Suprapubic skin (tissue), 4 donors: ENCODE measurements around the gene RAB40B. TPM values are rescaled to one million over a fixed set of nuclear protein-coding genes. Genes with fewer than 3 reads are reported as not detected.

Source experiments
- DNase-seq, 2 donors: peaks; one replicate each; pipeline ENCODE4 v3.0.0-alpha.2; 2019; ENCODE audit warnings: low spot score in 2 of 2
- H3K27ac ChIP-seq: fragments of 200-600 bp; sonication (generic); one replicate; pipeline ENCODE4 v1.5.1; 2019
- H3K27me3 ChIP-seq: fragments of 200-600 bp; sonication (generic); one replicate; pipeline ENCODE4 v1.5.1; 2019
- H3K36me3 ChIP-seq: fragments of 200-600 bp; sonication (generic); one replicate; pipeline ENCODE4 v1.5.1; 2019
- H3K4me1 ChIP-seq: fragments of 200-600 bp; sonication (generic); one replicate; pipeline ENCODE4 v1.5.1; 2019
- H3K4me3 ChIP-seq: fragments of 200-600 bp; sonication (generic); one replicate; pipeline ENCODE4 v1.5.1; 2019; ENCODE audit warnings: mild to moderate bottlenecking
- H3K9me3 ChIP-seq: fragments of 200-600 bp; sonication (generic); one replicate; pipeline ENCODE4 v1.5.1; 2019
- EP300 ChIP-seq: sonication (generic); formaldehyde crosslinking; IDR thresholded peaks from one replicate; pipeline ENCODE4 v1.6.1; 2017; ENCODE audit warnings: antibody characterized with exemption
- POLR2A ChIP-seq, 2 donors: fragments of 450-650 bp; IDR thresholded peaks; one replicate each; pipeline ENCODE4 v1.6.1; 2017; ENCODE audit warnings: antibody characterized with exemption in 2 of 2, mild to moderate bottlenecking in 2 of 2, moderate library complexity in 2 of 2
- POLR2AphosphoS5 ChIP-seq, 3 donors: sonication (generic); formaldehyde crosslinking; IDR thresholded peaks; one replicate each; pipeline ENCODE4 v1.6.1; 2017; ENCODE audit warnings: antibody characterized with exemption in 3 of 3
- WGBS: methylation state at CpG from one replicate; pipeline ENCODE4 v1.1.5; 2018; 5-methylcytosine and 5-hydroxymethylcytosine counted together
- total RNA-seq, 4 donors: library from RNA; depleted of rRNA; stranded (reverse); fragments of >200 nt; gene quantifications; one replicate each; pipeline ENCODE4 v1.1.0, GENCODE V29; 2016
- TF ChIP-seq, protein P1 (sequence below), 2 donors: fragments of 200-600 bp in 1 of 2; fragments of 450-650 bp in 1 of 2; sonication (generic) in 1 of 2; IDR thresholded peaks; one replicate each; pipeline ENCODE4 v1.5.1; 2016 to 2019; ENCODE audit warnings: antibody characterized with exemption in 2 of 2, mild to moderate bottlenecking in 1 of 2, moderate library complexity in 1 of 2

The RAB40B gene
- total RNA-seq, 4 donors from 2014 or later = 15.9 to 24.3 (median 21.6) TPM

DNA sequence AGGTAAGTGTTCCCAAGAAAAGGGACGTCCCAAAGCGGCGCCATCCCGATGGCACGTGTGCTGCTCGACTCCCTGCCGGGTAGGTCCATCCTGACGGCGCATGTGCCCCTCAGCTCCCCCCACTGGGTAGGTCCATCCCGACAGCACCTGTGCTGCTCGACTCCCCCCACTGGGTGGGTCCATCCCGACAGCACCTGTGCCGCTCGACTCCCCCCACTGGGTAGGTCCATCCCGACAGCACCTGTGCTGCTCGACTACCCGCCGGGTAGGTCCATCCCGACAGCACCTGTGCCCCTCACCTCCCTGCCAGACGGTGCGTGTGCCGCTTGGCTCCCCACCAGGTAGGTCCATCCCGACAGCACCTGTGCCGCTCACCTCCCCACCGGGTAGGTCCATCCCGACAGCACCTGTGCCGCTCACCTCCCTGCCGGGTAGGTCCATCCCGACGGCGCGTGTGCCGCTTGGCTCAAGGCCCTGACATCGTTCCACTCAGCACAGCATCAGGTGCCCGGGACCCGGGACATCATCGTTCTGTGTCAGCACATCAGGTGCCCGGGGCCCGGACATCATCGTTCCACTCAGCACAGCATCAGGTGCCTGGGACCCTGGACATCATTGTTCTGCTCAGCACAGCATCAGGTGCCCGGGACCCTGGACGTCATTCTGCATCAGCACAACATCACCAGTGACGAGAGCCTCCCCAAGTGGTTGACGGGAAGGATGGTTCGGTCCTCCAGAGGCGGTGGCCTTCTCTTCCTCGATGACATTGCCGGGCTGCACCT lies 31.2 kb upstream of the RAB40B start:
- Histone ChIP-seq H3K4me1 (no peaks in the 10 kb centered on the region), H3K36me3 (peaks cover 42% of the 10 kb centered on the region), H3K9me3 (no peaks in the 10 kb centered on the region), H3K27ac (no peak overlapping the region), H3K27me3 (no peaks in the 10 kb centered on the region), H3K4me3 (no peak overlapping the region)
- 88% methylated on average over 45 of the region's 48 CpGs for whole genome bisulfite sequencing
- TF ChIP-seq POLR2A (IDR thresholded peaks at IDR 0.05) = no peak
- TF ChIP-seq, protein P1, sequence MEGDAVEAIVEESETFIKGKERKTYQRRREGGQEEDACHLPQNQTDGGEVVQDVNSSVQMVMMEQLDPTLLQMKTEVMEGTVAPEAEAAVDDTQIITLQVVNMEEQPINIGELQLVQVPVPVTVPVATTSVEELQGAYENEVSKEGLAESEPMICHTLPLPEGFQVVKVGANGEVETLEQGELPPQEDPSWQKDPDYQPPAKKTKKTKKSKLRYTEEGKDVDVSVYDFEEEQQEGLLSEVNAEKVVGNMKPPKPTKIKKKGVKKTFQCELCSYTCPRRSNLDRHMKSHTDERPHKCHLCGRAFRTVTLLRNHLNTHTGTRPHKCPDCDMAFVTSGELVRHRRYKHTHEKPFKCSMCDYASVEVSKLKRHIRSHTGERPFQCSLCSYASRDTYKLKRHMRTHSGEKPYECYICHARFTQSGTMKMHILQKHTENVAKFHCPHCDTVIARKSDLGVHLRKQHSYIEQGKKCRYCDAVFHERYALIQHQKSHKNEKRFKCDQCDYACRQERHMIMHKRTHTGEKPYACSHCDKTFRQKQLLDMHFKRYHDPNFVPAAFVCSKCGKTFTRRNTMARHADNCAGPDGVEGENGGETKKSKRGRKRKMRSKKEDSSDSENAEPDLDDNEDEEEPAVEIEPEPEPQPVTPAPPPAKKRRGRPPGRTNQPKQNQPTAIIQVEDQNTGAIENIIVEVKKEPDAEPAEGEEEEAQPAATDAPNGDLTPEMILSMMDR (IDR thresholded peaks at IDR 0.05) = no peak
- no peak for TF ChIP-seq EP300
- no peak for TF ChIP-seq POLR2AphosphoS5 (IDR thresholded peaks at IDR 0.05)
- peak in 1 of 2 donors; percentile 77 for DNase-seq

DNA sequence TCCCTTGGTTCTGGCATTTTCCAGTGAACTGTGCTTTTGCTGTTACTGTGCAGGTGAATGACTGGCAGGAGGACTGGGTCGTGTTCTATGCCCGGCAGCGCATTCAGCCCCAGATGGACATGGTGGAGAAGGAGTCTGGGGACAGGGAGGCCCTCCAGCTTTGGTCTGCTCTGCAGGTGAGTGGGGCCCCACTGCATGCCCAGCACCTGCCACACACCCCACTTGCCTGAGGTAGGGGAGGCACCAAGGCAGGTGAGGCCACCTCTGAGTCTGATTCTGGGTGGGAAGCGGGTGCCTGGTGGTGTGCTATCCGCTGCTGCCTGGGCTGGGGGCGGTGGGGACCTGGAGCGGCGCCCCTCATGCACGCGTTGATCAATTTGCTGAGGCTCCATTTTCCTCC lies 27.9 kb upstream of the RAB40B start:
- Histone ChIP-seq H3K27me3 (no peaks in the 10 kb centered on the region), H3K4me1 (no peaks in the 10 kb centered on the region), H3K27ac (no peak overlapping the region), H3K9me3 (no peaks in the 10 kb centered on the region), H3K4me3 (no peak overlapping the region), H3K36me3 (peaks cover 69% of the 10 kb centered on the region)
- TF ChIP-seq POLR2AphosphoS5 (IDR thresholded peaks at IDR 0.05) (no peak), POLR2A (IDR thresholded peaks at IDR 0.05) (no peak), EP300 (no peak)
- TF ChIP-seq, protein P1 (IDR thresholded peaks at IDR 0.05) = no peak
- 96% methylated on average over 10 of the region's 10 CpGs for WGBS
- DNase-seq = peak in 1 of 2 donors; percentile 54

DNA sequence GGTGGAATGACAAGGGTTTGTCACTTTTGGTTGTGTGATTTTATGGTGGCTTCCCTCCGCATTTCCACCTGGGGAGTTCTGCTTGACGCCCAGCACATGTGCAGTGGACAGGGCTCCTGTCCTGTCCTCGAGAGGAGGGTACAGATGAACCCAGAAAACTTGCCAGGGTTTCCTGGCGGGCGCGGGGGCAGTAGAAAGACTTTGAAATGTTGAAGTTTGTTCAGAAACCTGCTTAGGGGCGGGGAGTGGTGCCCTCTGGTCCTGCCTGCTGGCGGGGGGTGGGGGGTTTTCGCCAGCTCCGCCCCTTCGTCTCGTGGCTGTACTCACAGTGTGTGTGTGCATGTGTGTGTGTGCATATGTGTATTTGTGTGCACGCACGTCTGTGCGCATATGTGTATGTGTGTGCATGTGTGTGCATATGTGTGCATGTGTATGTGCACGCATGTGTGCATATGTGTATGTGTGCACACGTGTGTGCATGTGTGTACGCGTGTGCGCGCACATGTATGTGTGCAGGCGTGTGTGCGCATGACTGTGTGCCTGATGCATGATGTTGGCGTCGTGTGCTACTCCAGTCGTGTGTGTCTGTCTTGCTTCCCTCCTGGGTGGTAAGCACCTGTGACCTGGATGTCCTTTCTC lies 24.8 kb upstream of the RAB40B start:
- no peak for DNase-seq
- 92% methylated on average over 20 of the region's 26 CpGs for WGBS
- Histone ChIP-seq H3K27me3 (no peaks in the 10 kb centered on the region), H3K9me3 (no peaks in the 10 kb centered on the region), H3K36me3 (peaks cover 80% of the 10 kb centered on the region), H3K27ac (no peak overlapping the region), H3K4me1 (peaks cover 2% of the 10 kb centered on the region), H3K4me3 (no peak overlapping the region)
- TF ChIP-seq EP300 (no peak), POLR2A (IDR thresholded peaks at IDR 0.05) (no peak), POLR2AphosphoS5 (IDR thresholded peaks at IDR 0.05) (no peak)
- TF ChIP-seq, protein P1 (IDR thresholded peaks at IDR 0.05) = no peak

DNA sequence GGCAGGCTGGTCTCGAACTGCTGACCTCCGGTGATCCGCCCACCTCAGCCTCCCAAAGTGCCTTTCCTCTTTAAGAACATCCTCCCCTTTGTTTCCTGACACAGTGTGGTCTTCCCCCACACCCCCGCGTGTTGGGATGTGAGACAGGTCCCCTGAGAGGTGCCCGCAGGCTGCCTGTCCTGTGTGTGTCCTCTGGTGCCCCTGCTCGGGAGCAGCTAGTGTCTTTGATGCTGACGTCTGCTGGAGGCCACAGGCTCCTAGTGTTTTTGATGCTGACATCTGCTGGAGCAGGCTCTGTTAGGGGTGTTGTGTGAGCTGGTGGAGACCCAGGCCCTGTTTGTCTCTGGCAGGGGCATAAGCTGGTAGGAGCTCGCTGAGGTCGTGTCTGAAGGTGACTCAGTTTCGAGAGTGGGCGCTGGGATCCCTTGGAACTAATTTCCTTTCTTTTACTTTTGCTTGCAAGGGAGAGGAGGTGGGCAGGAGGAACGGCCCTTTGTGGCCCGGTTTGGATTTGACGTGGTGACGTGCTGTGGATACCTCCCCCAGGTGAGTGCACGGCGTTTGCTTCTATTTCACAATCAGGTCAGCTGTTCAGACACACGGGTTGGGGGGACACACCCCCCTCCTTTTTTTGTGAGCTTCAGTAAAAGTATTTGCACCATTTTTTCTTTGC lies 24.0 kb upstream of the RAB40B start:
- Histone ChIP-seq H3K4me3 (no peak overlapping the region), H3K27ac (no peak overlapping the region), H3K36me3 (peaks cover 77% of the 10 kb centered on the region), H3K4me1 (peaks cover 10% of the 10 kb centered on the region), H3K27me3 (no peaks in the 10 kb centered on the region), H3K9me3 (no peaks in the 10 kb centered on the region)
- 86% methylated on average over 19 of the region's 19 CpGs for WGBS
- no peak for TF ChIP-seq POLR2AphosphoS5 (IDR thresholded peaks at IDR 0.05)
- TF ChIP-seq POLR2A (IDR thresholded peaks at IDR 0.05) = no peak
- TF ChIP-seq, protein P1 (IDR thresholded peaks at IDR 0.05) = no peak
- no peak for TF ChIP-seq EP300
- peak in 1 of 2 donors; percentile 66 for DNase-seq

DNA sequence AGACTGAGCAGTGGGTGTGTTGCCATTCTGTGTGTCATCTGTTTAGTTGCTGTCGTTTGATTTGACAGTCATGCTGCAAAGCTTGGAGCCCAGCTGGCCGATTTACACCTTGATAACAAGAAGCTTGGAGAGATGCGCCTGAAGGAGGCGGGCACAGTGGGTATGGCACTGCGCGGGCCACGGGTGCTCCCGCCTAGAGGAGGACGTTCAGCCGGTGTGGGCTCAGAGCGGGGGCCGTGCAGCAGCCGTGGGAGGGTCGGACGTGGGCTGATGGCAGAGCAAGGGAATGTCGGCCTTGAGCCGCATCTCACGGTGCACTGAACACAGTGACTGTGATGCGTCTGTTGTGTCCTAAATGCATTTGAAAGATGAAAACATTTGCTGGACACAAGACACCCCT lies 21.7 kb upstream of the RAB40B start:
- H3K4me3 ChIP-seq = no peak overlapping the region
- 90% methylated on average over 19 of the region's 19 CpGs for WGBS
- no peaks in the 10 kb centered on the region for H3K27me3 ChIP-seq
- peaks cover 55% of the 10 kb centered on the region for H3K36me3 ChIP-seq
- H3K9me3 ChIP-seq = no peaks in the 10 kb centered on the region
- peaks cover 20% of the 10 kb centered on the region for H3K4me1 ChIP-seq
- peak in 1 of 2 donors; percentile 78 for DNase-seq
- TF ChIP-seq EP300 (no peak), POLR2A (IDR thresholded peaks at IDR 0.05) (no peak), POLR2AphosphoS5 (IDR thresholded peaks at IDR 0.05) (no peak)
- TF ChIP-seq, protein P1 (IDR thresholded peaks at IDR 0.05) = no peak
- H3K27ac ChIP-seq = no peak overlapping the region
